ENCODE measurements around the gene WDR83. TPM values are rescaled to one million over a fixed set of nuclear protein-coding genes. Genes with fewer than 3 reads are reported as not detected.

The WDR83 gene
- polyA plus RNA-seq, 2 of the 4 experiments (the other 2 are of a cell fraction): 4.8 to 11.4 TPM

- ChIA-PET POLR2A (interaction anchor here (0.7 kb wide), 1 partner anchor 9 kb away, joined by 5 read pairs; no protein-coding TSS in a partner anchor), CTCF (interaction anchor here (0.6 to 2.7 kb wide), 2 partner anchors 16 to 177 kb away, joined by 3 to 7 read pairs; no protein-coding TSS in a partner anchor)
- Histone ChIP-seq H3K4me3 (no peak within 1 kb of the TSS), H3K4me2 (no peak within 1 kb of the TSS), H3K4me1 (no peaks in the 10 kb centered on the region), H3K9me3 (no peaks in the 10 kb centered on the region), H3K27ac (no peak within 1 kb of the TSS)
- WGBS (ENCODE audit: missing lambda C conversion rate): 83% methylated on average over 6 of the region's 9 CpGs
- no peak for TF ChIP-seq SMC3 (IDR thresholded peaks at IDR 0.05)
- TF ChIP-seq ELK1 (IDR thresholded peaks at IDR 0.05; ENCODE audit: low read depth, low read length): no peak
- ATAC-seq (peak; percentile 25 to 36; a peak in 3 of 6 replicates), FAIRE-seq (no peak), DNase-seq (ENCODE audit: low read depth in 1 of 2, low spot score in 1 of 2) (no peak)
These were observed 21.0 kb downstream of the WDR83 start, which contains the start of gene GNG14 for GRCh38 chr19:12687496-12688196. Gene GNG14 (plus strand): TSS chr19:12687998. CDS start chr19:12688049, 51 bp downstream.

- H3K27ac ChIP-seq: no peak overlapping the region
- ATAC-seq (no peak), FAIRE-seq (no peak), DNase-seq (ENCODE audit: low read depth in 1 of 2, low spot score in 1 of 2) (no peak)
- ChIA-PET CTCF (no interaction called here), POLR2A (no interaction called here)
- no peak for TF ChIP-seq NFE2L2 (conservative IDR thresholded peaks at IDR 0.05; ENCODE audit: low read length)
- no peak for TF ChIP-seq MAX (IDR thresholded peaks at IDR 0.05)
- no peak for TF ChIP-seq TFCP2L1 (CRISPR knock-in tag; IDR thresholded peaks at IDR 0.05)
- TF ChIP-seq ATOH8 (CRISPR knock-in tag; IDR thresholded peaks at IDR 0.05; ENCODE audit: low read depth): no peak
- TF ChIP-seq RNF2 (IDR thresholded peaks at IDR 0.05; ENCODE audit: borderline replicate concordance, low read depth): no peak
- TF ChIP-seq E2F6 (IDR thresholded peaks at IDR 0.05; ENCODE audit: borderline replicate concordance, low read depth): no peak
- no peak for TF ChIP-seq KDM5A (IDR thresholded peaks at IDR 0.05)
- no peak for TF ChIP-seq ESRRA (IDR thresholded peaks at IDR 0.05; ENCODE audit: borderline replicate concordance, low read length)
- no peak for TF ChIP-seq CHD2 (IDR thresholded peaks at IDR 0.05; ENCODE audit: low read length, partially characterized antibody)
- no peak for TF ChIP-seq GATA3 (IDR thresholded peaks at IDR 0.05; ENCODE audit: borderline replicate concordance)
- no peak for TF ChIP-seq ZC3H11A (IDR thresholded peaks at IDR 0.05)
- no peak for TF ChIP-seq MAFK (IDR thresholded peaks at IDR 0.05; ENCODE audit: partially characterized antibody)
- H3K9me3 ChIP-seq: no peaks in the 10 kb centered on the region
- 85% methylated on average over 10 of the region's 12 CpGs for WGBS (ENCODE audit: missing lambda C conversion rate)
- no peak overlapping the region for H3K4me3 ChIP-seq
- H3K4me2 ChIP-seq: no peak overlapping the region
- H3K4me1 ChIP-seq: no peaks in the 10 kb centered on the region
These were observed 22.4 kb downstream of the WDR83 start for GRCh38 chr19:12689012-12689411.

GRCh38 chr19:12689581-12690216 lies 23.1 kb downstream of the WDR83 start:
- FAIRE-seq (no peak), DNase-seq (ENCODE audit: low read depth in 1 of 2, low spot score in 1 of 2) (no peak), ATAC-seq (no peak; a peak in 1 of 6 replicates)
- no peak overlapping the region for H3K4me2 ChIP-seq
- ChIA-PET POLR2A (no interaction called here), CTCF (interaction anchor here (0.8 kb wide), 1 partner anchor 84 kb away, joined by 3 read pairs; no protein-coding TSS in a partner anchor)
- no peaks in the 10 kb centered on the region for H3K9me3 ChIP-seq
- WGBS (ENCODE audit: missing lambda C conversion rate): 92% methylated on average over 18 of the region's 26 CpGs
- no peaks in the 10 kb centered on the region; the same call in 2 of the 3 replicates for H3K4me1 ChIP-seq
- no peak overlapping the region for H3K27ac ChIP-seq
- no peak for TF ChIP-seq SMC3 (IDR thresholded peaks at IDR 0.05)
- TF ChIP-seq REST (IDR thresholded peaks at IDR 0.05): no peak
- no peak for TF ChIP-seq HOXA7 (CRISPR knock-in tag; IDR thresholded peaks at IDR 0.05)
- TF ChIP-seq CEBPB (IDR thresholded peaks at IDR 0.05): no peak
- TF ChIP-seq EP300 (IDR thresholded peaks at IDR 0.05): no peak
- TF ChIP-seq RCOR1 (IDR thresholded peaks at IDR 0.05; ENCODE audit: low read depth, low read length): no peak
- no peak for TF ChIP-seq JUN (IDR thresholded peaks at IDR 0.05)
- no peak for TF ChIP-seq POLR2A (IDR thresholded peaks at IDR 0.05; ENCODE audit: low read length)
- TF ChIP-seq HOXB5 (CRISPR knock-in tag; IDR thresholded peaks at IDR 0.05): no peak
- H3K4me3 ChIP-seq: no peak overlapping the region
